ENCODE results near the gene ITGA8. TPM values are rescaled to one million over a fixed set of nuclear protein-coding genes. Genes with fewer than 3 reads are reported as not detected.

Gene ITGA8
- total and polyA plus RNA-seq, 9 of the 15 experiments (the other 6 are each of a cell fraction or from before 2014, with no cell fraction given), result 0.01 to 0.07 (median 0.04) TPM; not detected in 5

DNA sequence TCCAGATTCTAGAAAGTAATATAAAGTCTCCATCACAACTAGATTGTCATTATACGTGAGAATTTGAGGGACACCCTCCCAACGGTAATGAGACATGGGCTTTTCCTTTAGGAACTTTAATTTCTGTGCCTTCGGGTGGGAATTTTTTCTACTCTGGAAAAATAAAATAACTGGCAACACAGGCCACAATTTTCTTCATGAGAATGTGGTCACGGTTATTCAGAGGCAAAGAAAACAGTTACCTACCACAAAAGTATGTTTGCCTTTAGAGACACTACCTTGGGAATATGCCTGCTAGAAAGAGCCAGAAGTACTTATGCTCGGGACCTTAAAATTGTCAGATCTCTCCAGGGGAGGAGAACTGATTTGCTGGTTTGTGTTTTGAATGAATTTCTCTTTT is 99.4 kb downstream of the ITGA8 start:
- H3K9ac ChIP-seq (ENCODE audit: insufficient read depth in 1 of 2, low read depth in 2 of 2, low read length in 2 of 2), result no peak overlapping the region
- H3K36me3 ChIP-seq (ENCODE audit: control insufficient read depth, insufficient read depth, low read length), result no peaks in the 10 kb centered on the region
- intact Hi-C loops (cut with micrococcal nuclease), result no loop called here
- ATAC-seq (no peak), DNase-seq (ENCODE audit: extremely low read depth in 1 of 4, low spot score in 3 of 4) (no peak), FAIRE-seq (no peak)
- no peak overlapping the region for H2AFZ ChIP-seq (ENCODE audit: low read depth, low read length)
- H3K27ac ChIP-seq (ENCODE audit: extremely low read depth, low read depth, low read length), result no peak overlapping the region
- H3K4me3 ChIP-seq, result no peak overlapping the region
- H3K4me1 ChIP-seq (replicated peaks in 1 of 2; ENCODE audit: control insufficient read depth in 2 of 2, insufficient read depth in 2 of 2, low read length in 2 of 2), result no peaks in the 10 kb centered on the region; a peak in 1 of 5 replicates
- POLR2A ChIA-PET, result no interaction called here
- in situ Hi-C loops (cut with MboI), result no loop called here
- no peaks in the 10 kb centered on the region for H4K20me1 ChIP-seq (replicated peaks; ENCODE audit: control insufficient read depth, insufficient read depth, low read length)
- TF ChIP-seq ZNF561 (CRISPR knock-in tag; conservative IDR thresholded peaks at IDR 0.05), result no peak
- no peak for TF ChIP-seq ZBED1 (IDR thresholded peaks at IDR 0.05)
- TF ChIP-seq KDM5B (IDR thresholded peaks at IDR 0.05; ENCODE audit: insufficient replicate concordance, low read depth, low read length), result no peak
- no peak for TF ChIP-seq KLF6 (CRISPR knock-in tag; IDR thresholded peaks at IDR 0.05; ENCODE audit: borderline replicate concordance)
- no peak for TF ChIP-seq YY1 (IDR thresholded peaks at IDR 0.05; ENCODE audit: borderline replicate concordance in 1 of 3, control insufficient read depth in 1 of 3, extremely low read depth in 1 of 3, insufficient read depth in 3 of 3, insufficient read length in 1 of 3, insufficient replicate concordance in 2 of 3, low read depth in 1 of 3, low read length in 2 of 3)
- no peak for TF ChIP-seq SMAD3 (CRISPR knock-in tag; conservative IDR thresholded peaks at IDR 0.05)
- TF ChIP-seq ZBTB5 (IDR thresholded peaks at IDR 0.05), result no peak
- TF ChIP-seq, protein P1, sequence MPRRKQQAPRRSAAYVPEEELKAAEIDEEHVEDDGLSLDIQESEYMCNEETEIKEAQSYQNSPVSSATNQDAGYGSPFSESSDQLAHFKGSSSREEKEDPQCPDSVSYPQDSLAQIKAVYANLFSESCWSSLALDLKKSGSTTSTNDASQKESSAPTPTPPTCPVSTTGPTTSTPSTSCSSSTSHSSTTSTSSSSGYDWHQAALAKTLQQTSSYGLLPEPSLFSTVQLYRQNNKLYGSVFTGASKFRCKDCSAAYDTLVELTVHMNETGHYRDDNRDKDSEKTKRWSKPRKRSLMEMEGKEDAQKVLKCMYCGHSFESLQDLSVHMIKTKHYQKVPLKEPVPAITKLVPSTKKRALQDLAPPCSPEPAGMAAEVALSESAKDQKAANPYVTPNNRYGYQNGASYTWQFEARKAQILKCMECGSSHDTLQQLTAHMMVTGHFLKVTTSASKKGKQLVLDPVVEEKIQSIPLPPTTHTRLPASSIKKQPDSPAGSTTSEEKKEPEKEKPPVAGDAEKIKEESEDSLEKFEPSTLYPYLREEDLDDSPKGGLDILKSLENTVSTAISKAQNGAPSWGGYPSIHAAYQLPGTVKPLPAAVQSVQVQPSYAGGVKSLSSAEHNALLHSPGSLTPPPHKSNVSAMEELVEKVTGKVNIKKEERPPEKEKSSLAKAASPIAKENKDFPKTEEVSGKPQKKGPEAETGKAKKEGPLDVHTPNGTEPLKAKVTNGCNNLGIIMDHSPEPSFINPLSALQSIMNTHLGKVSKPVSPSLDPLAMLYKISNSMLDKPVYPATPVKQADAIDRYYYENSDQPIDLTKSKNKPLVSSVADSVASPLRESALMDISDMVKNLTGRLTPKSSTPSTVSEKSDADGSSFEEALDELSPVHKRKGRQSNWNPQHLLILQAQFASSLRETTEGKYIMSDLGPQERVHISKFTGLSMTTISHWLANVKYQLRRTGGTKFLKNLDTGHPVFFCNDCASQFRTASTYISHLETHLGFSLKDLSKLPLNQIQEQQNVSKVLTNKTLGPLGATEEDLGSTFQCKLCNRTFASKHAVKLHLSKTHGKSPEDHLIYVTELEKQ (CRISPR knock-in tag; IDR thresholded peaks at IDR 0.05), result no peak
- 10% methylated on average over 5 of the region's 5 CpGs for WGBS (ENCODE audit: insufficient coverage, low coverage, missing lambda C conversion rate)
- H3K9me3 ChIP-seq (replicated peaks; ENCODE audit: control insufficient read depth, insufficient read depth, low read depth, low read length), result no peaks in the 10 kb centered on the region
- no peak overlapping the region for H3K4me2 ChIP-seq (ENCODE audit: insufficient read depth, low read length)
- H3K79me2 ChIP-seq (ENCODE audit: control insufficient read depth, insufficient read depth, low read length), result no peaks in the 10 kb centered on the region
- H3K9me1 ChIP-seq (ENCODE audit: control insufficient read depth, insufficient read depth, low read length), result no peaks in the 10 kb centered on the region
- CTCF ChIA-PET (ENCODE audit: low intra/inter-chr PET ratio), result no interaction called here
- no peaks in the 10 kb centered on the region for H3K27me3 ChIP-seq (ENCODE audit: control insufficient read depth in 2 of 2, insufficient read depth in 2 of 2, low read length in 2 of 2)
- no TSS peak for BruUV-seq (replicated peaks)
